K562 (cell line): ENCODE measurements around the gene SPTLC1. TPM values are rescaled to one million over a fixed set of nuclear protein-coding genes. Genes with fewer than 3 reads are reported as not detected.

ENCODE experiments used
- BRF1 ChIP-seq: IDR thresholded peaks from 3 replicates; pipeline ENCODE4 v1.6.1; 2011; ENCODE audit warnings: borderline replicate concordance, mild to moderate bottlenecking; ENCODE audit not compliant: insufficient read length; ENCODE audit errors: extremely low read depth
- CCNT2 ChIP-seq: IDR thresholded peaks from 2 replicates; pipeline ENCODE4 v1.6.1; 2011; ENCODE audit warnings: borderline replicate concordance, low read depth, mild to moderate bottlenecking, moderate library complexity, mixed read lengths, low read length; ENCODE audit not compliant: insufficient read length; ENCODE audit errors: extremely low read depth
- CHD4 ChIP-seq: fragments of 200-600 bp; sonication (generic); IDR thresholded peaks from 3 replicates; pipeline ENCODE4 v1.6.1; 2012; ENCODE audit warnings: low read depth, mild to moderate bottlenecking, mixed read lengths, low read length, inconsistent platforms; ENCODE audit not compliant: insufficient read depth, insufficient replicate concordance, poor library complexity, severe bottlenecking
- CREM ChIP-seq: IDR thresholded peaks from 2 replicates; pipeline ENCODE4 v1.6.1; 2014; ENCODE audit warnings: antibody characterized with exemption, low read depth
- ETS1 ChIP-seq: conservative IDR thresholded peaks from 2 replicates; pipeline ENCODE4 v1.6.1; 2011; ENCODE audit warnings: low read depth, mild to moderate bottlenecking, low read length; ENCODE audit not compliant: control insufficient read depth
- HDAC3 ChIP-seq: fragments of 450-650 bp; IDR thresholded peaks from 2 replicates; pipeline ENCODE4 v1.6.1; 2018; ENCODE audit warnings: borderline replicate concordance, mild to moderate bottlenecking, moderate library complexity; ENCODE audit not compliant: partially characterized antibody
- MLLT1 ChIP-seq, 2 experiments: fragments of 450-650 bp; IDR thresholded peaks; 2 replicates each; pipeline ENCODE4 v1.6.1; 2016
- NR2F6 ChIP-seq: fragments of 450-650 bp; formaldehyde crosslinking; IDR thresholded peaks from 2 replicates; pipeline ENCODE4 v1.4.0; 2020; ENCODE audit warnings: mild to moderate bottlenecking
- PKNOX1 ChIP-seq: fragments of 450-650 bp; IDR thresholded peaks from 2 replicates; pipeline ENCODE4 v1.6.1; 2016
- SIN3A ChIP-seq, 2 experiments: fragments of 150-350 bp in 1 of 2; IDR thresholded peaks; 2 replicates each; pipeline ENCODE4 v1.6.1; 2011 to 2016; ENCODE audit warnings: borderline replicate concordance in 2 of 2, low read depth in 2 of 2, low read length in 2 of 2, mild to moderate bottlenecking in 2 of 2, moderate library complexity in 2 of 2; ENCODE audit not compliant: control insufficient read depth in 1 of 2
- SIX5 ChIP-seq, 2 experiments: IDR thresholded peaks; 2 replicates each; pipeline ENCODE4 v1.6.1; 2011; ENCODE audit warnings: low read length in 2 of 2, borderline replicate concordance in 1 of 2, low read depth in 1 of 2, mild to moderate bottlenecking in 1 of 2, moderate library complexity in 1 of 2; ENCODE audit not compliant: insufficient read depth in 1 of 2
- SOX6 ChIP-seq: fragments of 450-650 bp; IDR thresholded peaks from 2 replicates; pipeline ENCODE4 v1.6.1; 2014; ENCODE audit warnings: mild to moderate bottlenecking
- SP1 ChIP-seq: sonication (generic); formaldehyde crosslinking; IDR thresholded peaks from 2 replicates; pipeline ENCODE4 v1.8.1; 2022; ENCODE audit warnings: mild to moderate bottlenecking, missing genetic modification reagents
- TAF1 ChIP-seq: IDR thresholded peaks from 2 replicates; pipeline ENCODE4 v1.6.1; 2011; ENCODE audit warnings: mild to moderate bottlenecking, low read length, moderate library complexity; ENCODE audit not compliant: insufficient read depth, control insufficient read depth, severe bottlenecking; ENCODE audit errors: extremely low read depth
- TBP ChIP-seq: optimal IDR thresholded peaks from 2 replicates; pipeline ENCODE3; 2011; ENCODE audit warnings: low read depth, low read length, improper control_type of control experiment
- TGIF2 ChIP-seq: sonication (generic); formaldehyde crosslinking; IDR thresholded peaks from 2 replicates; pipeline ENCODE4 v1.8.1; 2022; ENCODE audit warnings: mild to moderate bottlenecking, missing genetic modification reagents, moderate library complexity
- USF1 ChIP-seq: sonication (generic); formaldehyde crosslinking; IDR thresholded peaks from 2 replicates; pipeline ENCODE4 v1.9.0; 2022; ENCODE audit warnings: mild to moderate bottlenecking, missing genetic modification reagents
- ZHX1 ChIP-seq: fragments of 150-350 bp; conservative IDR thresholded peaks from 2 replicates; pipeline ENCODE4 v1.6.1; 2014; ENCODE audit warnings: low read length
- polyA plus RNA-seq, 8 experiments: library from polyadenylated mRNA; depleted of rRNA in 4 of 8; stranded (reverse) in 5 of 8; unstranded in 3 of 8; fragments of >200 nt; fragmentation: Nextera tagmentation in 2 of 8; fragmentation: Illumina TruSeq in 1 of 8; extraction: Ambion mirVana in 2 of 8; extraction: Trizol in 1 of 8; gene quantifications; 2 replicates each; pipeline versions ENCODE4 v1.2.1 to v1.2.3, GENCODE V29; 2011 to 2014; ENCODE audit warnings: inconsistent platforms in 1 of 8, missing spikeins in 1 of 8
- total RNA-seq, 7 experiments: library from RNA; depleted of rRNA in 6 of 7; stranded (reverse); fragments of >200 nt in 6 of 7; fragmentation: Illumina TruSeq in 2 of 7; extraction: Trizol in 2 of 7; gene quantifications; 2 replicates each; pipeline versions ENCODE4 v1.2.1 to v1.2.3, GENCODE V29; 2011 to 2021; ENCODE audit warnings: low replicate concordance in 1 of 7

The SPTLC1 gene
- total and polyA plus RNA-seq, 9 of the 15 experiments (the other 6 are each of a cell fraction or from before 2014, with no cell fraction given) = 58.8 to 125 (median 84.5) TPM

GRCh38 chr9:92115071-92115858 is at the start of gene SPTLC1 (continued):
- TF ChIP-seq SIX5 (IDR thresholded peaks at IDR 0.05; ENCODE audit: borderline replicate concordance in 1 of 2, insufficient read depth in 1 of 2, low read depth in 1 of 2, low read length in 2 of 2) (peak in 1 of 2 experiments; percentile 33; a peak in 1 of 4 replicates), SP1 (CRISPR knock-in tag) (peak; percentile 98), TBP (peak; percentile 90), SOX6 (0 out of 2 replicates have a peak, but pooled peaks have one; percentile 40), NR2F6 (no peak), SIN3A (IDR thresholded peaks at IDR 0.05; ENCODE audit: borderline replicate concordance in 2 of 2, control insufficient read depth in 1 of 2, low read depth in 2 of 2, low read length in 2 of 2) (peak; percentile 63 to 93; a peak in 3 of 4 replicates), CHD4 (no peak), BRF1 (no peak), CCNT2 (peak; percentile 62), CREM (peak; percentile 100), TAF1 (peak; percentile 92), TGIF2 (no peak), HDAC3 (no peak), USF1 (CRISPR knock-in tag) (peak; percentile 78), PKNOX1 (peak; percentile 37; the same call in 1 of the 2 replicates), ETS1 (peak; percentile 74; the same call in 1 of the 2 replicates), ZHX1 (0 out of 2 replicates have a peak, but pooled peaks have one; percentile 22), MLLT1 (IDR thresholded peaks at IDR 0.05) (peak; percentile 19 to 83; a peak in 3 of 4 replicates)
